ENCODE data around the gene ZNF827. TPM values are rescaled to one million over a fixed set of nuclear protein-coding genes. Genes with fewer than 3 reads are reported as not detected.

Gene ZNF827
- total and polyA plus RNA-seq, 8 donors: 3.8 to 13.8 (median 5.1) TPM

DNA sequence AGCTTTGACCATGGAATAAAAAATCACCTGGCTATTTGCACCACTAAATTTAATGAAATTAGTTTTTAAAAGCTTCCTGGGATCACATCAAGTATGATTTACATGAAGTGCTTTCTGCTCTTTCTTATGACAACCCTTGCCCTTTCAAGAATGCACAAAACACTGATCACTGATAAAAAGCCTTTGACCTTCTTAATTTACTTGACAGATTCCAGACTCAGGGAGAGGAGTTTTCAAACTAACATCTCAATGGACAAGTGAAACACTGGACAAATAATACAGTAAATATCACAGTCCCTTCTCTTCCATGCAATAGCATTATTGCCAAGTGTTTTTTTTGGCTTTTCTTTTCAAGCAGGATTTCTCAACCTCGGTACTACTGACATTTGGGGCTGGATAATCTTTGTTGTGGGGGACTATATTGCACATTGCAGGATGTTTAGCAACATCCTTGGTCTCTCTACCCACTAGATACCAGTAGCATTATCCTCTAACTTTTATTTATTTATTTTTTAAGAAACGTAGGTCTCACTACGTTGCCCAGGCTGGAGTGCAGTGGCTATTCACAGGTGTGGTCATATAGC, 86.3 kb downstream of the ZNF827 start:
- no peaks in the 10 kb centered on the region for H3K36me3 ChIP-seq
- no peaks in the 10 kb centered on the region for H3K27me3 ChIP-seq
- H3K9me3 ChIP-seq: no peaks in the 10 kb centered on the region
- 72 to 88% methylated on average over 3 of the region's 3 CpGs for WGBS, 2 donors
- intact Hi-C loops (cut with DNase I): no loop called here
- ATAC-seq (peak in 1 of 4 donors; percentile 23), FAIRE-seq (no peak), DNase-seq (no peak)
- H3K4me3 ChIP-seq: no peak overlapping the region
- TF ChIP-seq, protein P1, sequence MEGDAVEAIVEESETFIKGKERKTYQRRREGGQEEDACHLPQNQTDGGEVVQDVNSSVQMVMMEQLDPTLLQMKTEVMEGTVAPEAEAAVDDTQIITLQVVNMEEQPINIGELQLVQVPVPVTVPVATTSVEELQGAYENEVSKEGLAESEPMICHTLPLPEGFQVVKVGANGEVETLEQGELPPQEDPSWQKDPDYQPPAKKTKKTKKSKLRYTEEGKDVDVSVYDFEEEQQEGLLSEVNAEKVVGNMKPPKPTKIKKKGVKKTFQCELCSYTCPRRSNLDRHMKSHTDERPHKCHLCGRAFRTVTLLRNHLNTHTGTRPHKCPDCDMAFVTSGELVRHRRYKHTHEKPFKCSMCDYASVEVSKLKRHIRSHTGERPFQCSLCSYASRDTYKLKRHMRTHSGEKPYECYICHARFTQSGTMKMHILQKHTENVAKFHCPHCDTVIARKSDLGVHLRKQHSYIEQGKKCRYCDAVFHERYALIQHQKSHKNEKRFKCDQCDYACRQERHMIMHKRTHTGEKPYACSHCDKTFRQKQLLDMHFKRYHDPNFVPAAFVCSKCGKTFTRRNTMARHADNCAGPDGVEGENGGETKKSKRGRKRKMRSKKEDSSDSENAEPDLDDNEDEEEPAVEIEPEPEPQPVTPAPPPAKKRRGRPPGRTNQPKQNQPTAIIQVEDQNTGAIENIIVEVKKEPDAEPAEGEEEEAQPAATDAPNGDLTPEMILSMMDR (IDR thresholded peaks at IDR 0.05): no peak
- no peak overlapping the region for H3K27ac ChIP-seq
- no peaks in the 10 kb centered on the region for H3K4me1 ChIP-seq

DNA sequence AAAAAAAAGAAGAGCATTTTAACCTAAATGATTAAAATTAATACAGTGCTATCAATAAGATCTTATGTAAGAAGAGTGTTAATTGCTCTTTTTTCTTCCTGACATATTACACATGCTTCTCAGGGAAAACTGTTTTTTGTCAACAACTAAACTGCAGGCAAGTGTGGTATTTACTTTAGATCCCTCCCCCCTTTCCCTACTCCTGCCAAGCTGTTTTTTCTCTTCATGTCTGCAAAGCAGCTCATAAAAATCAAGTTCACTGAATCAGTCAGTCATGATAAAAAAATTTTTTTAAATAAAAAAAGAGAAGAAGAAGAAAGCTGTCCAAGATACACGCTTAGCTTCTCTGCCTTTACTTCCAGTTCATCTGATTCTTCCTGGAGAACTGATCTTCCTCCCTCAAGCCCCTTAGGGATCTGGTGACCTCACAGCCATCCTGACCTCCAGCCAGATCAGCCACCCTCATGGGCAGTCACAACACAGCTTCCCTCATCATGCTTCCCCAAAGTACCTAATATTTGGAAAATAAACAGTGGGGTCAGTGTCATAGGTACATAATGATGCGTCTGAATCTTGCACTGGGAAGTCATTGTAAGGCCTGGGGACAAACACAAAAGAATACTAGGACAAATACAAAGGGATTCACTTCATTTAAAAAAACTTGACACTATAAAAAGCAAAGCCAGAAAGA, 87.0 kb downstream of the ZNF827 start:
- no peak overlapping the region for H3K27ac ChIP-seq
- peak in 1 of 4 donors; percentile 18 for ATAC-seq

DNA sequence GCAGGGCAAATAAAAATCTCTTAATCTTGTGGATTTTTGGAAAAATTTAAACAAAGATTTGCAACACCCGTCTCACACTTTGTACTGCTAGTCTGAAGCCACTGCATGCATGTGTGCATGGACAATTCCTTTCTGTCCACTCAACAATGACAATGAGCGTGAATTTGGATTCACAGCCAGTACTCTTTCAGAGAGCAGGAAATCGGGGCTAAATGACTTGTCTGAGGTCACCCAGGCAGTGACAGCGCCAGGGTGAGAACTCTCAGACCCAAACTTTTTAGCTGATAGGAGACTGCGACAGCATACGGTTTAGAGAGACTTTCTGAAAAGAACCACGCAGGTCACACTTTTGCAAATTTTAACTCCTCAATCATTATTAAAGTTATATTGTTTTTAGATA, 90.9 kb downstream of the ZNF827 start:
- no peaks in the 10 kb centered on the region for H3K4me1 ChIP-seq
- no peaks in the 10 kb centered on the region for H3K27me3 ChIP-seq
- no peak overlapping the region for H3K27ac ChIP-seq
- WGBS, 2 donors: 91 to 94% methylated on average over 7 of the region's 7 CpGs
- intact Hi-C loops (cut with DNase I): no loop called here
- no peaks in the 10 kb centered on the region for H3K9me3 ChIP-seq
- peaks cover 0 to 9% (median 0%) of the 10 kb centered on the region in 3 donors for H3K36me3 ChIP-seq
- H3K4me3 ChIP-seq: no peak overlapping the region
- FAIRE-seq (no peak), ATAC-seq (no peak), DNase-seq (no peak)
- TF ChIP-seq, protein P1 (IDR thresholded peaks at IDR 0.05): no peak

More for the DNA sequence above, 87.0 kb downstream of the ZNF827 start:
- H3K4me1 ChIP-seq: no peaks in the 10 kb centered on the region
- no peaks in the 10 kb centered on the region for H3K27me3 ChIP-seq
- H3K9me3 ChIP-seq: no peaks in the 10 kb centered on the region
- intact Hi-C loops (cut with DNase I): no loop called here
- WGBS, 2 donors: 75% methylated on average over 2 of the region's 2 CpGs
- H3K36me3 ChIP-seq: no peaks in the 10 kb centered on the region
- TF ChIP-seq, protein P1 (IDR thresholded peaks at IDR 0.05): no peak
- DNase-seq (no peak), FAIRE-seq (no peak)
- no peak overlapping the region for H3K4me3 ChIP-seq

DNA sequence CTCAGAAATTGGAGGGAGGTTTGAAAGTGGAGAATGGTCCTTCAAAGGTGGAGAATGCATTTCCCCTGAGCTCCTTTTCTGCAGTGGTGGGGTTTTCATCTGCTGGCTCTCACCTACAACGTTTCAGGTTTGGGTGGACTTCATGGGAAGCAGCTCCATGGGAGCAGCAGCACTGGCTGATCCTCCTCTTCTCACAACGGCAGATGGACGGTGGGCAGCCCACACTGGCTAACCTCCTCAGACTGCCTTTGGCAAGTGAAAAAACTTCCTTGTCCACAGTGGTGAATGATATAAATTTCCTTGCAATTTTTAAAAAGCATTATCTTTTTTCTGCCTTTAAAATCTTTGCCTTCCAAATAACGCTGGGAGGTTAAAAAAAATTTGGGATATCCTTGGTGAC, 93.5 kb downstream of the ZNF827 start:
- H3K4me3 ChIP-seq: no peak overlapping the region
- WGBS, 2 donors: 83 to 90% methylated on average over 4 of the region's 4 CpGs
- DNase-seq: no peak
- H3K4me1 ChIP-seq: no peaks in the 10 kb centered on the region
- intact Hi-C loops (cut with DNase I): no loop called here
- TF ChIP-seq, protein P1 (IDR thresholded peaks at IDR 0.05): no peak
- H3K27me3 ChIP-seq: no peaks in the 10 kb centered on the region
- H3K9me3 ChIP-seq: no peaks in the 10 kb centered on the region
- FAIRE-seq: no peak
- ATAC-seq: no peak
- H3K36me3 ChIP-seq: peaks cover 0 to 9% (median 0%) of the 10 kb centered on the region in 3 donors
- no peak overlapping the region for H3K27ac ChIP-seq

DNA sequence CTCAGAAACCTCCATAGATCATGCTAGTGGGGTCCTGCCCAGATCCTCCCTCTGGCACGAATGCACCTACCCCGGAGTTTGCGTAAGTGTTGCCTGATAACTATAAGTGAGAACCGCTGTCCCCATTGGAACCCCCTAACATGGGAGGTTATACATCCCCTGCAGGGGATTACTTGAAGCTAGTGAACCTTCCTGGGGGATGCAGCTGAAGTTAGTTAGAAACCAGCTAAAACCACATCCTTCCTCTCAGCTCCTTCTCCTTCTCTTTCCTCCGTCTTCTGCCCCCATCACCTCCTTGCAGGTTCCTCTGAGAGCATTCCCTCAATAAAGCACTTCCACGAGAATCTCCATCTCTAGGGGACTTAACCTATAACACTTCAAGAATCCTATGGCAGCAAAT, 95.0 kb downstream of the ZNF827 start:
- H3K27ac ChIP-seq: no peak overlapping the region
- no peak for DNase-seq

More for the DNA sequence above, 95.0 kb downstream of the ZNF827 start:
- H3K36me3 ChIP-seq: peaks cover 0 to 9% (median 0%) of the 10 kb centered on the region in 3 donors
- FAIRE-seq (no peak), ATAC-seq (no peak)
- H3K27me3 ChIP-seq: no peaks in the 10 kb centered on the region
- H3K4me1 ChIP-seq: no peaks in the 10 kb centered on the region
- H3K4me3 ChIP-seq: no peak overlapping the region
- TF ChIP-seq, protein P1 (IDR thresholded peaks at IDR 0.05): no peak
- 88 to 89% methylated on average over 6 of the region's 6 CpGs for WGBS, 2 donors
- intact Hi-C loops (cut with DNase I): no loop called here
- no peaks in the 10 kb centered on the region for H3K9me3 ChIP-seq
